Endothelial cell of umbilical vein (primary cell): Measurements from ENCODE around the gene SPATS2L. TPM values are rescaled to one million over a fixed set of nuclear protein-coding genes. Genes with fewer than 3 reads are reported as not detected.

Source experiments
- BruUV-seq: library from RNA; stranded (reverse); fragments of 400-500 nt; replicated peaks from 2 replicates; lab custom pipeline; 2021; lab: Mats Ljungman, UMichigan
- CTCF ChIA-PET: fragments of 300-600, 350-600 bp; sonication (Branson Sonifier 250); formaldehyde crosslinking; loops from one replicate; lab custom pipeline; 2021; ENCODE audit warnings: antibody characterized with exemption, inconsistent platforms; lab: Charles Lee
- POLR2A ChIA-PET: fragments of 300-600, 350-600 bp; sonication (Branson Sonifier 250); formaldehyde crosslinking; loops from one replicate; lab custom pipeline; 2021; ENCODE audit warnings: antibody characterized with exemption, inconsistent platforms; lab: Charles Lee
- DNase-seq: peaks from one replicate; pipeline ENCODE4 v3.0.0-alpha.2; 2011; ENCODE audit warnings: low read depth, low spot score
- FAIRE-seq: peaks from 2 replicates; lab custom pipeline; 2011; peaks lifted over from hg19 to GRCh38; lab: Jason Lieb, UNC
- H2AFZ ChIP-seq: 2 replicates; pipeline ENCODE4 v1.6.0; 2012; ENCODE audit warnings: low read depth, low read length, control low read depth, inconsistent platforms
- H3K27ac ChIP-seq: 2 replicates; pipeline ENCODE4 v1.5.1; 2011; ENCODE audit warnings: low read depth, mild to moderate bottlenecking, control low read depth, low read length, moderate library complexity; ENCODE audit not compliant: insufficient read depth
- H3K27me3 ChIP-seq, 2 experiments: 2 replicates each; pipeline versions ENCODE4 v1.6.0 to v1.6.1; 2011; ENCODE audit warnings: low read length in 2 of 2, mixed read lengths in 1 of 2; ENCODE audit not compliant: control insufficient read depth in 2 of 2, insufficient read depth in 2 of 2
- H3K36me3 ChIP-seq, 2 experiments: 2 replicates in 1 of 2; 3 replicates in 1 of 2; pipeline ENCODE4 v1.5.1; 2011; ENCODE audit warnings: low read length in 2 of 2, mild to moderate bottlenecking in 1 of 2, moderate library complexity in 1 of 2; ENCODE audit not compliant: control insufficient read depth in 2 of 2, insufficient read depth in 2 of 2; ENCODE audit errors: extremely low read depth in 1 of 2
- H3K4me1 ChIP-seq: 3 replicates; pipeline ENCODE4 v1.5.1; 2011; ENCODE audit warnings: mild to moderate bottlenecking, low read length; ENCODE audit not compliant: control insufficient read depth, insufficient read depth; ENCODE audit errors: extremely low read depth
- H3K4me2 ChIP-seq: 2 replicates; pipeline ENCODE4 v1.6.1; 2011; ENCODE audit warnings: low read length, control low read depth, mixed read lengths; ENCODE audit not compliant: insufficient read depth
- H3K4me3 ChIP-seq, 3 experiments: fragments of 200-600 bp in 1 of 3; sonication (generic), shearing (Covaris generic) in 1 of 3; replicated peaks in 1 of 3; 2 replicates each; pipeline ENCODE4 v1.5.1; 2011 to 2016; ENCODE audit warnings: control low read depth in 3 of 3, low read length in 3 of 3, mild to moderate bottlenecking in 2 of 3, inconsistent platforms in 1 of 3, low read depth in 1 of 3, moderate library complexity in 1 of 3; ENCODE audit not compliant: insufficient read depth in 1 of 3
- H3K79me2 ChIP-seq: 2 replicates; pipeline ENCODE4 v1.6.0; 2012; ENCODE audit warnings: low read length, inconsistent platforms; ENCODE audit not compliant: control insufficient read depth, insufficient read depth
- H3K9ac ChIP-seq: replicated peaks from 2 replicates; pipeline ENCODE3; 2011; ENCODE audit warnings: low read length, control low read depth; ENCODE audit not compliant: insufficient read depth; ENCODE audit errors: extremely low read depth
- H3K9me1 ChIP-seq: replicated peaks from 3 replicates; pipeline ENCODE4 v1.6.0; 2011; ENCODE audit warnings: mild to moderate bottlenecking, low read length; ENCODE audit not compliant: control insufficient read depth, insufficient read depth; ENCODE audit errors: extremely low read depth
- H3K9me3 ChIP-seq: replicated peaks from 2 replicates; pipeline ENCODE4 v1.5.1; 2012; ENCODE audit warnings: low read length, inconsistent platforms; ENCODE audit not compliant: control insufficient read depth, insufficient read depth
- H4K20me1 ChIP-seq: replicated peaks from 2 replicates; pipeline ENCODE3; 2011; ENCODE audit warnings: mild to moderate bottlenecking, low read length; ENCODE audit not compliant: control insufficient read depth, insufficient read depth; ENCODE audit errors: extremely low read depth
- CTCF ChIP-seq, 2 donors: IDR thresholded peaks; 1 replicate in 1 of 2; 2 replicates in 1 of 2; pipeline ENCODE4 v1.5.1; 2011; ENCODE audit warnings: low read length in 2 of 2, mild to moderate bottlenecking in 2 of 2, moderate library complexity in 2 of 2, control low read depth in 1 of 2, inconsistent platforms in 1 of 2, low read depth in 1 of 2; ENCODE audit not compliant: insufficient read depth in 1 of 2; ENCODE audit errors: extremely low read depth in 1 of 2
- EZH2 ChIP-seq: IDR thresholded peaks from 2 replicates; pipeline ENCODE4 v1.6.1; 2012; ENCODE audit warnings: borderline replicate concordance, low read depth, mild to moderate bottlenecking, moderate library complexity, low read length, inconsistent platforms; ENCODE audit not compliant: severe bottlenecking
- FOS ChIP-seq: IDR thresholded peaks from 2 replicates; pipeline ENCODE4 v1.6.1; 2011; ENCODE audit warnings: mild to moderate bottlenecking, low read length, moderate library complexity, borderline replicate concordance; ENCODE audit not compliant: insufficient read depth
- GATA2 ChIP-seq: IDR thresholded peaks from 2 replicates; pipeline ENCODE4 v1.7.0; 2011; ENCODE audit warnings: low read depth, mild to moderate bottlenecking, moderate library complexity, mixed read lengths, low read length; ENCODE audit not compliant: insufficient read length, insufficient read depth
- JUN ChIP-seq: IDR thresholded peaks from 2 replicates; pipeline ENCODE4 v1.6.1; 2011; ENCODE audit warnings: borderline replicate concordance, low read depth; ENCODE audit not compliant: insufficient read length, insufficient read depth
- MAX ChIP-seq: IDR thresholded peaks from 2 replicates; pipeline ENCODE4 v1.6.1; 2011; ENCODE audit not compliant: insufficient read depth, insufficient read length
- MYC ChIP-seq: IDR thresholded peaks from one replicate; pipeline ENCODE4 v1.6.1; 2011; ENCODE audit warnings: mild to moderate bottlenecking, low read depth, low read length
- POLR2A ChIP-seq: IDR thresholded peaks from 2 replicates; pipeline ENCODE4 v1.6.1; 2012; ENCODE audit warnings: low read depth, mild to moderate bottlenecking, control low read depth, low read length
- POLR2AphosphoS5 ChIP-seq: IDR thresholded peaks from 2 replicates; pipeline ENCODE4 v1.6.1; 2012; ENCODE audit warnings: low read depth, mild to moderate bottlenecking, control low read depth, low read length, moderate library complexity; ENCODE audit not compliant: insufficient read depth
- dilution Hi-C: fragments of 300-500 bp; cut with MboI; formaldehyde crosslinking; loops from one replicate; pipeline ENCODE4 v1.15.0; 2019; ENCODE audit warnings: low sequenced_read_pairs; ENCODE audit not compliant: extremely low pct_ligation_motif_present
- intact Hi-C: fragments of 100-400 bp; cut with micrococcal nuclease; formaldehyde crosslinking; loops from one replicate; pipeline ENCODE4 v1.10.0; 2022
- polyA plus RNA-seq, 4 experiments: library from polyadenylated mRNA; depleted of rRNA in 3 of 4; stranded (reverse) in 3 of 4; unstranded in 1 of 4; fragments of >200 nt; gene quantifications; 2 replicates each; pipeline versions ENCODE4 v1.2.1 to v1.2.3, GENCODE V29; 2011 to 2012; ENCODE audit warnings: missing spikeins in 1 of 4
- total RNA-seq: library from RNA; stranded (reverse); gene quantifications from 2 replicates; pipeline ENCODE4 v1.2.3, GENCODE V29; 2021

The SPATS2L gene
- total and polyA plus RNA-seq, 2 donors (not counting 3 experiments of a cell fraction or from before 2014, with no cell fraction given) = 29.1 to 72.9 TPM

- peak overlapping the region; percentile 66 for H3K27ac ChIP-seq
- no TSS peak for BruUV-seq
- no peak overlapping the region for H2AFZ ChIP-seq
- CTCF ChIA-PET = interaction anchor here (1.0 to 2.7 kb wide), 3 partner anchors 10 to 71 kb away, joined by 5 to 7 read pairs (median 6); partner anchors contain the start of gene SPATS2L
- intact Hi-C loops (loop anchor here (1.0 to 5.0 kb wide), 2 partner anchors 30 to 34 kb away; no protein-coding TSS in a partner anchor), dilution Hi-C loops (no loop called here)
- no peaks in the 10 kb centered on the region for H3K27me3 ChIP-seq
- TF ChIP-seq MAX (no peak), FOS (no peak), GATA2 (peak; percentile 78), EZH2 (no peak), JUN (peak; percentile 15), POLR2A (no peak), MYC (no peak), CTCF (IDR thresholded peaks at IDR 0.05; ENCODE audit: extremely low read depth in 1 of 2, insufficient read depth in 1 of 2, low read depth in 1 of 2, low read length in 2 of 2) (no peak), POLR2AphosphoS5 (peak; percentile 59)
- no peaks in the 10 kb centered on the region for H3K9me1 ChIP-seq
- peaks cover 26% of the 10 kb centered on the region for H3K79me2 ChIP-seq
- DNase-seq (peak; percentile 89), FAIRE-seq (peak; percentile 89)
- POLR2A ChIA-PET = interaction anchor here (0.6 kb wide), 2 partner anchors 19 to 105 kb away, joined by 8 to 9 read pairs; no protein-coding TSS in a partner anchor
- H3K9ac ChIP-seq = peak overlapping the region; percentile 42
- H3K4me3 ChIP-seq = no peak overlapping the region
- no peaks in the 10 kb centered on the region for H3K36me3 ChIP-seq
- H4K20me1 ChIP-seq = no peaks in the 10 kb centered on the region
- H3K9me3 ChIP-seq = no peaks in the 10 kb centered on the region
- H3K4me2 ChIP-seq = peak overlapping the region; percentile 66
- H3K4me1 ChIP-seq = peaks cover 61% of the 10 kb centered on the region
These were observed 70.2 kb downstream of the SPATS2L start for GRCh38 chr2:200376513-200377354.
